ENCODE measurements around the gene EPAS1.

EPAS1 gene

DNA sequence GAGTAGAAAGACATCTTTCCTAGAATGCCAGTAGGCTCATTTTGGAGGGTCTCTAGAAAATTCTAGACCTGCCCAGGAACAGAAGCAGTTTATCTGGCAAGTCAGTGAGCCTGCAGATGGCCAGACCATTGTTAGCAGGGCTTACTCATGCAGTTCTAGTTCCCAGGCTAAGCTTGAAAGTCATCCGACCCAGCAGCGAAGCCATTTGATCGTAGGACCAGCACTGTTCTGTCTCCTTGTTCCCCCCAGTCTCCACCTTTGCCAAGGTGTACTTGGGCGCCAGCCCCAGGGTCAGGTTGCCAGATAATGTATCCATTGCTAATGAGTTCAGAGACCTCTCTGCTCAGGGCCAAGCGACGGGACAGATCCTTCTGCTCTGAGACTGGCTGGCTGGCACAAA is 70.1 kb downstream of the EPAS1 start:
- no peak for FAIRE-seq

DNA sequence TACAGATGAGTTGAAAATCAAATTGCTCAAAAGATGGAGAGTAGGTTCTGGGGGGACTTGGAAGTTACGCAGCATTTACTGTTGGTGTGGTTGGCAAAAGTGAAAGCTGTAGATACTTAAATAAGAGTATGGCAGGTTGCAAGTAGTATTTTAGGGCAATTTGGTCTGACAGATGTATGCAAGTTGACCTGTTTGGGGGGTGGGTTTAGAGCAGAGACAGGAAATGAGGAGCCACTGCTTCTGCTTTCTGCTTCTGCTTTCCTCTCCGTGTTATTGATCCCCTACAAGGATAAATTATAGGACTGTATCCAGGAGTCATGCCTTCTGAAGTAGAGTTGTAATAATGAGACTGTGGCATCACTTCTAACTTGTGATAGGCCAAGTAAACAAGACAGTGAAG is 71.2 kb downstream of the EPAS1 start:
- no peak for FAIRE-seq

DNA sequence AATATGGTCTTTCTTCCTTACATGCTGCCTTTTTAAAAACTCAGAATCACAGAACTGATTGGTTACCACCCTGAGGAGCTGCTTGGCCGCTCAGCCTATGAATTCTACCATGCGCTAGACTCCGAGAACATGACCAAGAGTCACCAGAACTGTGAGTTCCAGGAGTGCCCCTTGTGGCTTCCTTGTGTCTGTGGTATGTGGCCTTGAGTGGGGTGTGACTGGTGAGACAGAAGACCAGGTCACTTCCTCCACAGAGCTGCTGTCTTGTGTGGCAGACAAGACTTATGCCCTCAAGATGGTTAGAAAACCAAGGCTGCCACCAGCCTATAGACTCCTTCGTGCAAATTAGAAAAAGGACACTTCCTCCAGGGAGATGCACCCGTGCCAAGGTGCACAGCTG is 72.6 kb downstream of the EPAS1 start:
- no peak for FAIRE-seq

DNA sequence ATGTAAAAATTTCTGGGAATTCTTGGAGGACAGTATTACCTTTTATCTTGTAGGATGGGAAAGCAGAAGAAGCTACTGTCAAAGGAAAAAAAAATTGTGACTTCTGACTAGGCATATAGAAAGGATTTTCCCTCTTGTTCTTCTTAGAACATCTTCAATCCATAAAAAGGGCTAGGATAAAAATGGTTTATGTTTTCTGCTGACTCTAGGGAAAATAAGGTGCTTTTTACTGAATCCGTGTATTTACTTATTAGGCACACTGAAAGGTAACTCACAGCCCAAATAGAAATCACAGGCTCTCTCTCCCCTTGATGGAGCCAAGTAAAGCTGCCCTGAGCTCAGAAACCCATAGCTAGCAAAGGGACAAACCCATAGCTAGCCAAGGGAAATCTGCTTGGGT is 74.6 kb downstream of the EPAS1 start:
- FAIRE-seq = no peak

DNA sequence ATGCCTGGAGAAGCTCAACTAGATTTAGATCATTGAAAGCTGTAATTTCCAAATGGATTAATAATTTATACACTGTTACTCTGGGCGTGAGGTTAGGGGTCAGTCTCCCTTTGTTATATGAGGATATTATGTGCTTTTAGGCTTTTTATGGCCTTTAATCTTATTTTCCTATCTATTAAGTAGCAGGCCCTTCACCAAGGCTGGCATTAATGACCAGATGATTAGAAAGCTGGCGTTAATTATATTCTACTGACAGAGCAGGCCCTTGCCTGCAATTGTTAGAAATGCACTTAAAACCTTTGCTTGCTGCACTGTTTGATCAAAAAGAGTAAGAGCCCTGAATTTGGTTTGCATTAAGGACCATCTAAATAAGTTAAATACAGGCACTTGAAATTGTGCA is 75.3 kb downstream of the EPAS1 start:
- FAIRE-seq = no peak

DNA sequence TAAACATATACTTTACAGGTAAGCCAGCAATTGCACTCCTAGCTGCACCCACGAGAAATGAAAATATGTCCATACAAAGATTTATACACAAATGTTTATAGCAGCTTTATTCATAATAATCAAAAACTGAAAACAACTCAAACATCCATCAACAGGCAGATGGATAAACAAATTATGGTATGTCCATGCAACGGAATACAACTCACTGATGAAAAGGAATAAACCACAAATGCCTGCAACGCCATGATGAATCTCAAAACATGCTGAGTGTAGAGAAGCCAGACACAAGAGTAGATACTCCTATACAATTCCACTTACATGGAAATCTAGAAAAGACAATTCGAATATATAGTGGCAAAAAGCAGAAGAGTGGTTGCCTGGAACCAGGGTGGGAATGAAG is 76.0 kb downstream of the EPAS1 start:
- FAIRE-seq = no peak

DNA sequence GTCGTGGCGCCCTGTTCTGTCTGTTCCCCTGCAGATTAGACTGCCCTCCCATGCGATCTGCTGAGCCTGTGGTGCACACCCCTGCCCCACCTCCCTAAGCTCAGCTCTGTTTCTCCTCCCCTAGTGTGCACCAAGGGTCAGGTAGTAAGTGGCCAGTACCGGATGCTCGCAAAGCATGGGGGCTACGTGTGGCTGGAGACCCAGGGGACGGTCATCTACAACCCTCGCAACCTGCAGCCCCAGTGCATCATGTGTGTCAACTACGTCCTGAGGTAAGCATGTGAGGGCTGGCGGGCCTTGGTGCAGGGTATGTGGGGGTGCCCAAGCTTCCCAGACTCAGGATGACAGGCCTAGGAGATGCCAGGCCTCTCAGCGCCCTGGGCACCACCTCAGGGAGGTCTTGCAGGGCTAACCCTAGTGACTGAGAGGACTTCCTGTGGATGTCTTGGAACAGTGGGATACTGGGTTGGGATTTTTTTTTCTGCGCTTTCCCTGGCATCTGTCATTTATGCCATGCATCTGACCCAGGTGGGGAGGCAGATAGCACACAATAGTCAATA is 78.4 kb downstream of the EPAS1 start:
- FAIRE-seq = no peak

DNA sequence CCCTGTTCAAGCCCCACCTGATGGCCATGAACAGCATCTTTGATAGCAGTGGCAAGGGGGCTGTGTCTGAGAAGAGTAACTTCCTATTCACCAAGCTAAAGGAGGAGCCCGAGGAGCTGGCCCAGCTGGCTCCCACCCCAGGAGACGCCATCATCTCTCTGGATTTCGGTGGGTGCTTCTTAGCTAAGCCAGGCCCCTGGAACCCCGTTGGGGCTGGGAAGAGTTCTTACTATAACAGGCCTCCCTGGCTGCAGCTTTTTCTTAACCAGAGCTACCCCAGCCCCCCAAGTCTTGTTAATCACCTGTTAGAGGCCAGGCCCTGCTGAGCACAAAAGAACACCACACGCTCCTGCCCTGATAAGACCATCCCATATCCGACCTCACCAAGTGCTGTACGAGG is 79.4 kb downstream of the EPAS1 start:
- no peak for FAIRE-seq

DNA sequence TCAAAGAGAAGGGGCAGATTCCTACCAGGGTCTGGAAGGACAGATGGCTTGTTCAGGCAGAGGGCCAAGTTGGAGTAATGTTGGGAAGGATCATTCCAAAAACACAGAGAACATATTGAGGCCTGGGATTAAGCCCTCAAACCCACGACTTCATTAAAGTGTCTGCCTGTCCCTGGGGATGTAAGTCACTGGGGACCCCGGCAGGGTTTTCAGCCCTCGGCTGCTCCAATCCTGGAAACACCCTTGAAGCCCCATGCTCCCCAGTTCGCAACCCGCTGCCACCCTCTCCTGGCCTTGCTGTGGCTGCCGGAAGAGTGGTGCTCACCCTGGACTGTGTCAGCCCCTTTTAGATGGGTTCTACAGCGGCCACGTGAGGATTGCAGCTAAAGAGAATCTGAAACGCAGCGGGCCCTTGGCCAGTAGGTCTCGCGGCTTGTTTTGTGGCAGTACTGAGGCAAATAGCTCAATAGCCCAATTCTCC is 79.9 kb downstream of the EPAS1 start:
- no peak for FAIRE-seq

DNA sequence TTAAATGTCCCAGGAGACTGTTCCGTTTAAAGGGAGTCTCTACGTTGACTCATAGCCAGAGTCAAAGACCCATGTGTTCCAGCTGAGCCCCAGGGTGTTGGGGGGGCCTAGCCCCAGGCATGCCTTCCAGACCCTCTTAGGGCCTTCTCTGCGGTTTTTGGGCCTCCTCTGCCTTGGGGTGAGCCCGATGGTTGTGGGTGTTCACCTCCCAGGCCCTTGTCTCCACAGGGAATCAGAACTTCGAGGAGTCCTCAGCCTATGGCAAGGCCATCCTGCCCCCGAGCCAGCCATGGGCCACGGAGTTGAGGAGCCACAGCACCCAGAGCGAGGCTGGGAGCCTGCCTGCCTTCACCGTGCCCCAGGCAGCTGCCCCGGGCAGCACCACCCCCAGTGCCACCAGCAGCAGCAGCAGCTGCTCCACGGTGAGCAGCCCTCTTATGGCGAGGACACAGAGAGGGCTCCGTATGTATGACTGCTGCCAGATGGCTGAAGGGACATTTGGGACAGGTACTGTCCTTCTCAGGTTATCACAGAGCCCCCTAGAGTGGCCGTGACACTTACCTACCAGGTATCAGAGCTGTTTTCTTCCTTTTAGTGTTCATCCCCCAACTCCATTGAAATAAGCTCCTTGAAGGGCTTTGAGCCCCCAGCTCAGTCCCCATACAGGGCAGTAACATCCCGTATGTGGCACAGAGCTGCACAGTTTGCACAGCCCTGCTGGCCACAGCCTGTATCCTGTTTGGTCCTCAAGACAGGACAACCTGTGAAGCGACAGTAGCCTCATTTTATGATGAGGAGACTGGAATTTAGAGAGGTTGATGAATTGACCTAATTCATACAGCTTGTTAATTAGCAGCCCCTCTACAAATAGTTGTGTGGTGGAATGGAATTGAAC is 80.7 kb downstream of the EPAS1 start:
- FAIRE-seq = no peak

DNA sequence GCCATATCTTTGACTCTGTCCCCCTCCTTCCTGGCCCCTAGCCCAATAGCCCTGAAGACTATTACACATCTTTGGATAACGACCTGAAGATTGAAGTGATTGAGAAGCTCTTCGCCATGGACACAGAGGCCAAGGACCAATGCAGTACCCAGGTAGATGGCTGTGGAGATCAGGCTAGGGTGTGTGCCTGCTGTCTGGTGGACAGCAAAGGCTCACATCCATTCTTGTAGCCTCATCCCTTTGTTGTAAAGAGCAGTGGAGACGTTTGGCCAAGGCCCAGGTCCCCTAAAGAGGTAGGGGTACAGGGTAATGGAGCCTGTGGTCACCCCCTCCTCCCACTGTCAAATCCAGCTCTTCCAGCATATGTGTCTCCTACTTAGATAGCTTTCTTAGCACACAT is 81.4 kb downstream of the EPAS1 start:
- FAIRE-seq = no peak

DNA sequence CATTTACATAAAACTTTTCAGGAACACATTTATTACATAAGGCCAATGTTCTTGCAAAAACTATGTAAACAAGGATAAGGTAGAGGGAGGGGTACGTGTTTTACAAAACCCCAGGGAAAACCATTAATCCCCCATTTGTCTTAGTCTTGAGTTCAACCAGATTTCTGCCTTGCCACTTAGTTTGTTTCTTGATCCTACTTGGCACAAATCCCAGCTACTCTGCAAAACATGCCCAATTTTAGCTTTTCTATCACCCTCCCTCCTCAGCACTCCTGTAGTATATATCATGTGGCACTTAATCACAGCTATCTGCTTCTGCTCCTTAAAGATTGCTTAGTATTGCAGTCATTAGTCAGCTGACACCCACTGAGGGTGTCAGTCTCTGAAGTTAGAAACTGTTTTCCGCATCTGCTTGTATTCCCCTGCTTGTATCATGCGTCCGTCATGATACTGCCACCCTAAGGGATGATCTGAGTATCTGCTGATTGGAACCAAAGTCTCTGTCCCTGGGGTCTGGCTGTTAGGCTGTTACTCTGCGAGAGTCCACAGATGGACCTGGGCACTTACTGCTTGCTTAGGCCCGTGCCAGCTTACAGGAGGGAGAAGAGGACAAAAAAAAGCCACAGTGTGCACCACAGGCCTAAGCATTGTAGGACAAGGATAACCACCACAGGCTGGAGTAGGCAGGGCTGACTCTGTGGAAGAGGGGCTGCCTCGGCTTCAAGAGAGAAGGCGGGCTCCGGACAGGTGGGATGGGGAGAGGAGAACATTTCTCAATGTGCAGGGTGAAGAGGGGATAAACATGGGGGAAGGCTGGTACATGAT is 82.2 kb downstream of the EPAS1 start:
- FAIRE-seq = no peak

DNA sequence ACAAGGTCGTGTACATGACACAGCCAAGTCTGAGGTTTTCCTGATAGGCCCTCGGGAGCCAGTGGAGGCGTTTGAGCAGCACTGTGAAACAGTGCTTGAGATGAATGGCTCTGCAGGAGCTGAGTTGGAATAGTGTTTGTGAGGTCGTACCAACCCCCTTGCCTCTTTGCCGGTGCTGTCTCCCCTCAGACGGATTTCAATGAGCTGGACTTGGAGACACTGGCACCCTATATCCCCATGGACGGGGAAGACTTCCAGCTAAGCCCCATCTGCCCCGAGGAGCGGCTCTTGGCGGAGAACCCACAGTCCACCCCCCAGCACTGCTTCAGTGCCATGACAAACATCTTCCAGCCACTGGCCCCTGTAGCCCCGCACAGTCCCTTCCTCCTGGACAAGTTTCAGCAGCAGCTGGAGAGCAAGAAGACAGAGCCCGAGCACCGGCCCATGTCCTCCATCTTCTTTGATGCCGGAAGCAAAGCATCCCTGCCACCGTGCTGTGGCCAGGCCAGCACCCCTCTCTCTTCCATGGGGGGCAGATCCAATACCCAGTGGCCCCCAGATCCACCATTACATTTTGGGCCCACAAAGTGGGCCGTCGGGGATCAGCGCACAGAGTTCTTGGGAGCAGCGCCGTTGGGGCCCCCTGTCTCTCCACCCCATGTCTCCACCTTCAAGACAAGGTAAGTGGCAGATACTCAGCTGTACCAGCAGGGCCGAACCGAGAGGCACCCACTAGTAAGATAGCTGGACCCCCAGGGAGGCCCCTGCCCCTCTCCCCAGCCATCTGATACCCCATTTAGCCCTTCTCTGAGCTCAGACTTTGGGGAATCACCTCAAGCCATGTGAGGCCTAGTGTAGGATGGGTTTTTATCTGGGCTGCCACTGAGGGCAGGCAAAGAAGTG is 83.1 kb downstream of the EPAS1 start:
- no peak for FAIRE-seq

DNA sequence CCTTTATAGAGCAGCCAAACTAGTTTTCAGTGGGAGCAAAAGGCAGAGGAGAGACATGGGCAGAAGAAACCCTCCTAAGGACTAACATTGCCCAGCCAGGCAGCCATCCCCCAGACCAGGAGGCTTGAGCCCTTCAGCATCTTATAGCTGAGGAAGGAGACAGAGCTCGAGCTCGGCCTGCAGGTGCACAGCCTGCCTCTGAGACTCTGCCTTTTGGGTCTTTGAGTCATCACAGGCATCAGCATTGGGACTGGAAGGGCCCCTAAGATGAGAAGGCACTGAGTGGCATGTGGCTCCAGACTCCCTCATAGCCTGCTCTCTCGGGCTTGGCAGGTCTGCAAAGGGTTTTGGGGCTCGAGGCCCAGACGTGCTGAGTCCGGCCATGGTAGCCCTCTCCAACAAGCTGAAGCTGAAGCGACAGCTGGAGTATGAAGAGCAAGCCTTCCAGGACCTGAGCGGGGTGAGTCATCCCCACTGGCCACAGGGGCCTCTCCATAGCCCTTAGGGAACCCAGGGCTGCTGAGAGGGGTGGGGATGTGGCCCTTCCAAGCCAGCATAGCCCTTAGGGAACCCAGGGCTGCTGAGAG is 84.1 kb downstream of the EPAS1 start:
- FAIRE-seq = no peak

DNA sequence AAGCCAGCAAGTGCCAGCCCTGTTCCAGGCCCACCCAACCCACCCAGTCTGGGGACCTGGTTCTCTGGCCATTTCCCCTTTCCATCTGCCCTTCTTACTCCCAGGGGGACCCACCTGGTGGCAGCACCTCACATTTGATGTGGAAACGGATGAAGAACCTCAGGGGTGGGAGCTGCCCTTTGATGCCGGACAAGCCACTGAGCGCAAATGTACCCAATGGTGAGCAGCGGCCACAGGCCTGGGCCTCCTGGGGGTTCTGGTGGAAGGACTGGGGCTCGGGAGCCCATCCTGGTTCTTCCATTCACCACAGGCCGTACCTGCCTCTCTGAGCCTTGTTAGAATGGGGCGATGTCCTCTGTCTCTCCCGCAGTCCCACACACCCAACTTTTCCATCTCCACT is 84.7 kb downstream of the EPAS1 start:
- no peak for FAIRE-seq

DNA sequence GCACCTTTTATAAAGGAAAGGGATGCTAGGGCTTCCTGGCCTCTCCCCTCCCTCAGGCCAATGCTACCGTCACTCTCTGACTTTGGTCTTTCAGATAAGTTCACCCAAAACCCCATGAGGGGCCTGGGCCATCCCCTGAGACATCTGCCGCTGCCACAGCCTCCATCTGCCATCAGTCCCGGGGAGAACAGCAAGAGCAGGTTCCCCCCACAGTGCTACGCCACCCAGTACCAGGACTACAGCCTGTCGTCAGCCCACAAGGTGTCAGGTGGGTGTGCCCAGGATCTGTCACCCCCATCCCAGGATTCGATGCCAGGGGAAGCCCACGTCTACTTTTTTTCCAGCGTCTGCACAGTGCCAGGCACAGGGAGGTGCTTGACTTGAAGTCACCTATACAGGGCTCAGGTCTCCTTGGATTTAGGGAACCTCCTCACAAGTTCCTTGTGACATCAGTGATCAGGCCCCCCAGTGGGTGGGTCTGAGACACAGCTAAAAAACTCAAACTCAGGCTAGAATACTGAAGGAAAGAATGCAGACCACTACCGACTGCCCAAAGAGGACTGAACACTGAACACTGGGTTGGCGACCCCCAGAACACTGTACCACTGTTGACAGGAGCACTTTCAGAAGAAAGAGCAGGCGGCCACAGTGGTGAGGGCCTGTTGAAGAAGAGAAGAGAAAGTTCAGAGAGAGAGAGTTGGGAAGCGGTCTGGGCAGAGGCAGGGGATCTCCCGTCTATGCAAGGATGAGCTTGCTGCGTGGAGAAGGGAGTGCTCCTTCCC is 85.3 kb downstream of the EPAS1 start:
- FAIRE-seq = no peak

DNA sequence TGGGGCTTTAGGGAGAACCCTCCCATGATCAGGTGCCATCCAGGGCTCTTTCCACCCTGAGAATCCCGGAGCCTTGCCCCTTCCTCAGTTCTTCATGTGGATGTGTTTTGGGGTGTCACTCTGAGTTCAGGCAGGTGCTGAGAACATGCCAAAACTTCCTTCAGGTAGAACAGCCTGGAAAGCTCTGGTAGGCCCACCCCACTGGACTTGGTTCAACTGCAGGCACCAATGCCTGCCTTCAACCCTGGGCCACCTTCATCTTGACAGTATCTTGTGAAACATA is 85.8 kb downstream of the EPAS1 start:
- no peak for FAIRE-seq

DNA sequence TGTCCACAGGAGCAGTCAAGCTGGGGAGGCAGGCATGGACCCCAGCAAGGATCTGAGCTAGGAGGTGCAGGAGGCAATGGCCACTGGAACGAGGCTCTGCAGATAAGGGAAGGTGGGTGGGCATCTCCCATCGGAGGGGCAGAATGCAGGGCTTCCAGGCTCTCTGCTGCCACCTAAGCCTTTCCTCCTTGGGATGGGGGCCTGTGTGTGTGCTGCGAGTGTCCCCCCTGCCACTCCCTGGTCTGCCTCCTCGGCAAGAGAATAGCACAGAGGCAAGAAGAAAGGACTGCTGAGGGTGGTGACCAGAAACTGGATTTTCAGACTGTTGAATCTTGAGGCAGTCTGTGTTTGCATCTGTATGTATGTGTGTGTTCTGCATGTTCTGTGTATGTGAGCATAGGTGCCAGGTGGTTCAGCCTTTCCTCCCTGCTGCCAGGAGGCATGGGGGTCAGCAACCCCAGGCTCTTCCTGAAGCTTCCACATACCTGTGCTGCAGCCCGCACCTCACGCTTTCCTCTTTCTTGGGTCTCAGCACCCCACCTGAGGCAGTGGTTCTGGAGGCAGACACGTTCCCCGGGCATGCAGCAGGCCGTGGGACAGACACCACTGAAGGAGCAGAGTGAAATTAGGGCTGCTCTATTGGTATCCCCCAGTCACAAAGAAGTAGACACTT is 86.7 kb downstream of the EPAS1 start:
- FAIRE-seq = no peak

DNA sequence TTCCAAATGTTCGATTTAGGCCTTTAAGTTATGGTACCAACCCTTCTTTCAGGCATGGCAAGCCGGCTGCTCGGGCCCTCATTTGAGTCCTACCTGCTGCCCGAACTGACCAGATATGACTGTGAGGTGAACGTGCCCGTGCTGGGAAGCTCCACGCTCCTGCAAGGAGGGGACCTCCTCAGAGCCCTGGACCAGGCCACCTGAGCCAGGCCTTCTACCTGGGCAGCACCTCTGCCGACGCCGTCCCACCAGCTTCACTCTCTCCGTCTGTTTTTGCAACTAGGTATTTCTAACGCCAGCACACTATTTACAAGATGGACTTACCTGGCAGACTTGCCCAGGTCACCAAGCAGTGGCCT is 87.2 kb downstream of the EPAS1 start:
- FAIRE-seq = no peak

DNA sequence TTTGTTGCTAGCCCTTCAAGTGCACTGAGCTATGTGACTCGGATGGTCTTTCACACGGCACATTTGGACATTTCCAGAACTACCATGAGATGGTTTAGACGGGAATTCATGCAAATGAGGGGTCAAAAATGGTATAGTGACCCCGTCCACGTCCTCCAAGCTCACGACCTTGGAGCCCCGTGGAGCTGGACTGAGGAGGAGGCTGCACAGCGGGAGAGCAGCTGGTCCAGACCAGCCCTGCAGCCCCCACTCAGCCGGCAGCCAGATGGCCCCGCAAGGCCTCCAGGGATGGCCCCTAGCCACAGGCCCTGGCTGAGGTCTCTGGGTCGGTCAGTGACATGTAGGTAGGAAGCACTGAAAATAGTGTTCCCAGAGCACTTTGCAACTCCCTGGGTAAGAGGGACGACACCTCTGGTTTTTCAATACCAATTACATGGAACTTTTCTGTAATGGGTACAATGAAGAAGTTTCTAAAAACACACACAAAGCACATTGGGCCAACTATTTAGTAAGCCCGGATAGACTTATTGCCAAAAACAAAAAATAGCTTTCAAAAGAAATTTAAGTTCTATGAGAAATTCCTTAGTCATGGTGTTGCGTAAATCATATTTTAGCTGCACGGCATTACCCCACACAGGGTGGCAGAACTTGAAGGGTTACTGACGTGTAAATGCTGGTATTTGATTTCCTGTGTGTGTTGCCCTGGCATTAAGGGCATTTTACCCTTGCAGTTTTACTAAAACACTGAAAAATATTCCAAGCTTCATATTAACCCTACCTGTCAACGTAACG is 88.8 kb downstream of the EPAS1 start:
- no peak for FAIRE-seq
